Measurements from ENCODE around the gene SLC22A2. TPM values are rescaled to one million over a fixed set of nuclear protein-coding genes. Genes with fewer than 3 reads are reported as not detected.

SLC22A2 gene
- total and polyA plus RNA-seq, 2 of the 13 experiments (the other 11 are each of a cell fraction or from before 2014, with no cell fraction given): not detected

GRCh38 chr6:160201061-160201460, 57.6 kb downstream of the SLC22A2 start:
- Histone ChIP-seq H3K36me3 (replicated peaks in 1 of 2; ENCODE audit: control insufficient read depth in 1 of 2, insufficient read depth in 2 of 2, low read length in 2 of 2) (no peaks in the 10 kb centered on the region), H3K4me2 (ENCODE audit: low read depth, low read length) (no peak overlapping the region), H3K27me3 (ENCODE audit: control insufficient read depth in 1 of 2, insufficient read depth in 2 of 2, low read length in 2 of 2) (peaks cover 0 to 4% of the 10 kb centered on the region in 2 experiments; a peak in 1 of 5 replicates), H3K79me2 (ENCODE audit: insufficient read depth, low read length) (no peaks in the 10 kb centered on the region), H3K4me3 (replicated peaks in 1 of 3; ENCODE audit: insufficient read depth in 1 of 3, low read depth in 2 of 3, low read length in 3 of 3) (no peak overlapping the region), H4K20me1 (ENCODE audit: insufficient read depth, low read length) (no peaks in the 10 kb centered on the region), H3K9ac (ENCODE audit: insufficient read depth, low read depth, low read length) (no peak overlapping the region), H2AFZ (ENCODE audit: low read length) (no peak overlapping the region), H3K27ac (ENCODE audit: extremely low read length, insufficient read depth, low read length) (no peak overlapping the region), H3K4me1 (ENCODE audit: insufficient read depth, low read length) (peaks cover 10% of the 10 kb centered on the region), H3K9me3 (ENCODE audit: low read length) (no peaks in the 10 kb centered on the region)
- FAIRE-seq (no peak), DNase-seq (ENCODE audit: low spot score) (no peak), ATAC-seq (no peak)
- intact Hi-C loops (cut with micrococcal nuclease; ENCODE audit: unreplicated experiment) (no loop called here), in situ Hi-C loops (cut with HindIII; ENCODE audit: extremely low pct_ligation_motif_present, low pct_unique_long_range_greater_than_20kb) (no loop called here)
- no TSS peak for BruUV-seq (replicated peaks)
- ChIA-PET CTCF (ENCODE audit: low intra/inter-chr PET ratio, low total read pairs) (no interaction called here), POLR2A (no interaction called here)
- TF ChIP-seq, protein P1, sequence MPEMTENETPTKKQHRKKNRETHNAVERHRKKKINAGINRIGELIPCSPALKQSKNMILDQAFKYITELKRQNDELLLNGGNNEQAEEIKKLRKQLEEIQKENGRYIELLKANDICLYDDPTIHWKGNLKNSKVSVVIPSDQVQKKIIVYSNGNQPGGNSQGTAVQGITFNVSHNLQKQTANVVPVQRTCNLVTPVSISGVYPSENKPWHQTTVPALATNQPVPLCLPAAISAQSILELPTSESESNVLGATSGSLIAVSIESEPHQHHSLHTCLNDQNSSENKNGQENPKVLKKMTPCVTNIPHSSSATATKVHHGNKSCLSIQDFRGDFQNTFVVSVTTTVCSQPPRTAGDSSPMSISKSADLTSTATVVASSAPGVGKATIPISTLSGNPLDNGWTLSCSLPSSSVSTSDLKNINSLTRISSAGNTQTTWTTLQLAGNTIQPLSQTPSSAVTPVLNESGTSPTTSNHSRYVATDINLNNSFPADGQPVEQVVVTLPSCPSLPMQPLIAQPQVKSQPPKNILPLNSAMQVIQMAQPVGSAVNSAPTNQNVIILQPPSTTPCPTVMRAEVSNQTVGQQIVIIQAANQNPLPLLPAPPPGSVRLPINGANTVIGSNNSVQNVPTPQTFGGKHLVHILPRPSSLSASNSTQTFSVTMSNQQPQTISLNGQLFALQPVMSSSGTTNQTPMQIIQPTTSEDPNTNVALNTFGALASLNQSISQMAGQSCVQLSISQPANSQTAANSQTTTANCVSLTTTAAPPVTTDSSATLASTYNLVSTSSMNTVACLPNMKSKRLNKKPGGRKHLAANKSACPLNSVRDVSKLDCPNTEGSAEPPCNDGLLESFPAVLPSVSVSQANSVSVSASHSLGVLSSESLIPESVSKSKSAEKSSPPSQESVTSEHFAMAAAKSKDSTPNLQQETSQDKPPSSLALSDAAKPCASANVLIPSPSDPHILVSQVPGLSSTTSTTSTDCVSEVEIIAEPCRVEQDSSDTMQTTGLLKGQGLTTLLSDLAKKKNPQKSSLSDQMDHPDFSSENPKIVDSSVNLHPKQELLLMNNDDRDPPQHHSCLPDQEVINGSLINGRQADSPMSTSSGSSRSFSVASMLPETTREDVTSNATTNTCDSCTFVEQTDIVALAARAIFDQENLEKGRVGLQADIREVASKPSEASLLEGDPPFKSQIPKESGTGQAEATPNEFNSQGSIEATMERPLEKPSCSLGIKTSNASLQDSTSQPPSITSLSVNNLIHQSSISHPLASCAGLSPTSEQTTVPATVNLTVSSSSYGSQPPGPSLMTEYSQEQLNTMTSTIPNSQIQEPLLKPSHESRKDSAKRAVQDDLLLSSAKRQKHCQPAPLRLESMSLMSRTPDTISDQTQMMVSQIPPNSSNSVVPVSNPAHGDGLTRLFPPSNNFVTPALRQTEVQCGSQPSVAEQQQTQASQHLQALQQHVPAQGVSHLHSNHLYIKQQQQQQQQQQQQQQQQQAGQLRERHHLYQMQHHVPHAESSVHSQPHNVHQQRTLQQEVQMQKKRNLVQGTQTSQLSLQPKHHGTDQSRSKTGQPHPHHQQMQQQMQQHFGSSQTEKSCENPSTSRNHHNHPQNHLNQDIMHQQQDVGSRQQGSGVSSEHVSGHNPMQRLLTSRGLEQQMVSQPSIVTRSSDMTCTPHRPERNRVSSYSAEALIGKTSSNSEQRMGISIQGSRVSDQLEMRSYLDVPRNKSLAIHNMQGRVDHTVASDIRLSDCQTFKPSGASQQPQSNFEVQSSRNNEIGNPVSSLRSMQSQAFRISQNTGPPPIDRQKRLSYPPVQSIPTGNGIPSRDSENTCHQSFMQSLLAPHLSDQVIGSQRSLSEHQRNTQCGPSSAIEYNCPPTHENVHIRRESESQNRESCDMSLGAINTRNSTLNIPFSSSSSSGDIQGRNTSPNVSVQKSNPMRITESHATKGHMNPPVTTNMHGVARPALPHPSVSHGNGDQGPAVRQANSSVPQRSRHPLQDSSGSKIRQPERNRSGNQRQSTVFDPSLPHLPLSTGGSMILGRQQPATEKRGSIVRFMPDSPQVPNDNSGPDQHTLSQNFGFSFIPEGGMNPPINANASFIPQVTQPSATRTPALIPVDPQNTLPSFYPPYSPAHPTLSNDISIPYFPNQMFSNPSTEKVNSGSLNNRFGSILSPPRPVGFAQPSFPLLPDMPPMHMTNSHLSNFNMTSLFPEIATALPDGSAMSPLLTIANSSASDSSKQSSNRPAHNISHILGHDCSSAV (CRISPR knock-in tag; IDR thresholded peaks at IDR 0.05; ENCODE audit: borderline replicate concordance): no peak
- 38% methylated on average over 2 of the region's 2 CpGs for WGBS (ENCODE audit: low lambda C conversion rate)

Measured in HepG2 (cell line).